ENCODE data around the gene ITM2C. TPM values are rescaled to one million over a fixed set of nuclear protein-coding genes. Genes with fewer than 3 reads are reported as not detected.

Gene ITM2C
- total RNA-seq, 1 donor from 2014 or later, result 136 TPM

DNA sequence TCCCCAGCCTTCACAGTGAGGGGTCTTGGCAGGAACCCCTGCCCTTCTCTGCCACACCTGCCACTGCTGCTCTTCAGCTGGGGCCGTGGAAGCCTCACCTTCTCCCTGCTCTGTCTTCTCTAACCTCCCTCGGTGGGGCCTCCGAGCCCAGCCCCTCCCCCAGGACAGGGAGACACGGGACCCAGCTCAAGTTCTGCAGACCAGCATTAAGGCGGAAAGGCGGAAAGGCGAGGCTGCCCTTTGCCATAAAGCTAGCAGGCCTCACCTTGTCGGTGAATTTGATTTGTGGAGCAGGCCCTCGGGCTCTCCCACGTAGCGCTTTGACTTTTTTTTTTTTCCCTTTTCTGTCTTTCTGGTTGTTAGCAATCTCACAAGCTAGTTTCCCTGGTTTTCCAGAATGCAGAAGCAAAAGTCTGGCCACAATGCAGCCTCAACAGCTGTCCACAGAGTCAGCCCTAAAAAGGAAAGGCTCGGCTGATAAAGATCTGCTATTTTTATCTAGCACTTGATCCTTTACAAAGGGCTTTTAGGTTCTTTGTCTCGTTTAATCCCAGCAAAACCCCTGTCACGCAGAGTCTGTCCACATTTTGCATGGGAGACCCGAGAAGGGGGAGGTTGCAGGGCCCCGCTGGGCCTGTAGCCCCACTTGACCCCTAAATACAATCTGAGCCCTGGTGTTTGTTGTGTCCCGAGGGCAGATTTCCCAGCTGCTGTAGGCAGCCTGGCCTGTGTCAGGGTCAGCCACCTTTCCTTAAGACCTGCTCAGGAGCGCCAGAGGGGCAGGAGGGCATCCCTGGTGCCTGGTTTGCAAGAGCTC is 6.0 kb downstream of the ITM2C start:
- no peak for DNase-seq (ENCODE audit: low spot score)
- no peak for ATAC-seq
- intact Hi-C loops (cut with DNase I), result no loop called here

DNA sequence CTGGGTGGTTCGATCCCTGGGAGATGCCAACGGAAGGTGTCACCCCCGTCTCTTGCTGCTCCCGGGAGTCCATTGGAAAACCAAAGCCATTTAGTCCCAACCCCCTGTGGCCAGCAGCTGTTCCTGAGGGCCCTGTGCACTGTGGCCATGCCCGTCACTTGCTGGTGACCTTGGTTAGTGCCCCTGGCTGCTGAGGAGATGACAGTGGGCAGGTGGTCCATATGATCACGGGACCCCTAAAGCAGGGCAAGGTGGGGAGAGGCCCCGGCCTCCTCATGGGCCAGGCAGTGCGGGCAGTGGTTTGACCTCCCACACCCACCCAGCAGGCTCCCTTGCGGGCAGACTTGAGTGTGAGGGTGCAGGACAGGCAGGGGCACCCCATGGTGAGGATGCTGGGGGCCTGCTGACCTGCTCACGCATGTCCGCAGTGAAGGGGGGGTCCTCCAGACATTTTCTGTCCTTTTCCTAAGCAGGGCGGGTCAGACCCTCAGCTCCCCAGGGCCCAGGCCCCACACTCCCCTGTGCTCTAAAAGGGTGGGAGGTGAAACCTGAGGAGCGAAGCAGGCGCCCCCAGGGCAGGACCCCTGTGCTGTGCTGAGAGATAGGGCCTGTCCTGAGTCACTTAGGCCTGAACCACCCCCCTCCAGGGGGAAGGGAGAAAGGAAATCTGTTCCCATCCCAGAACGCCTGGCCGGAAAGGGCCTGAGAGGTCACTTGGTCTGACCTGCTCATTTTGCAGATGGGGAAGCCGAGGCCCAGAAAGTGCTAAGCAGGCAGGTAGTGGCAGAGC is 6.8 kb downstream of the ITM2C start:
- DNase-seq (ENCODE audit: low spot score), result no peak
- intact Hi-C loops (cut with DNase I), result no loop called here

GRCh38 chr2:230872151-230872967 is 7.6 kb downstream of the ITM2C start:
- no peak for DNase-seq (ENCODE audit: low spot score)
- no peak for ATAC-seq
- intact Hi-C loops (cut with DNase I), result no loop called here

More for the DNA sequence above, 6.8 kb downstream of the ITM2C start:
- ATAC-seq, result no peak

DNA sequence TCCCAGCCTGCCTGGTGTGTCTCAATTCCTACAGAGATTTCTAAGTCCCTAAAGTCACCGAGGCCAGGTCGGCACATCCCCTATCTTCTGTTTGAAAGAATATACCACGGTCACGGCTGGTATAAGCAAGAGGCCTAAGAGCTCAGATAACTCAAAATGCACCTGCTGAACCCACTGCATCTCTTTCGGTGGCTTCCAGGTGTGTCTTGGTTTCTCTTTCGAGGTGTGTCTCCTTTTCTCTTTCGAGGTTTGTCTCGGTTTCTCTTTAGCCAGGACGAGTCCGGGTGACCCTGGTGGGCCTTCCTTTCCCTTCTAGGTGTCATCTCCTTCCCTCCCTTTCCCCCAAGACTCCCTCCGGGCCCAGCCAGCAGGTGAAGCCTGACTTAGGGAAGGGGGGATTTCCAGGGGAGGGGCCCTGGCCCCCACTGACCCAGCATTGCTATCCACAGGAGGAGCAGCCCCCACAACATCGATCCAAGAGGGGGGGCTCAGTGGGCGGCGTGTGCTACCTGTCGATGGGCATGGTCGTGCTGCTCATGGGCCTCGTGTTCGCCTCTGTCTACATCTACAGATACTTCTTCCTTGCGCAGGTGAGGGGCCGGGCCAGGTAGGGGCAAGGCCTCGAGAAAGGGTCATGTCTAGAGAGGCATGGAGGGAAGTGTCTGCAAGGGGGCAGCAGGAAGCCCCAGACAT is 8.4 kb downstream of the ITM2C start:
- intact Hi-C loops (cut with DNase I), result no loop called here
- no peak for ATAC-seq
- DNase-seq (ENCODE audit: low spot score), result no peak

DNA sequence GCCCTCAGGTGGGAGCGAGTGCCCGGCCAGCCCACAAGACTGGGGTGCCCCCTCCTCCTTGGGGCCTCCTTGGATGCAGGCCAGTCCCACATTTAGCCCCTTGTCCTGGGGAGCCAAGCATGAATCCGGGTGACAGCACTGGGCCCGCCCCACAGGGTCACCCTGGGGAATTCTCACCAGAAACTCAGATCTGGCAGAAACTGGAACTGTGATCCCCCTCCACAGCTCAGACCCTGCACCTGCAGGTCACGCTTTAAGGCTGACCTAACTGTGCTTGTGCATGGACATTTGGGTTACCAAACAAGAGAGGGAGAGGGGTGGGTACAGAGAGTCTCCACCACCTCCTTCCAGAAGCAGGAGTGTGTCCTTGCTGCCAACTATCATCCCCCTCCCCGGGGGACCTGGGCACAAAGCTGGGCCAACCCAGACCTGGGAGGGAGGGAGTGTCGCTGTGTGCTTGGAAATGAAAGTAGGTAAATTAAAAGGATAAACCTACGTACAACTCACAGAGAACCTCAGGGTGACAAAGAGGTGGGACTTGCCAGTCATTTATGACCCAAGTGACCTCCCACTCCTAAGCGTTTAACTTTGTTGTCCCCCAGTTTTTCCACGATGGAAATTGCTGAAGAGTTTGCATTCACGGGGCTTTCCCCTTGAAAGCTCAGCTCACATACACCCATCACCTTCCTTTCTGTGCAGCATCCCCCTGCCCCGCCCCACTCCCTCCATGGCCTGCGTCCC is 9.1 kb downstream of the ITM2C start:
- intact Hi-C loops (cut with DNase I), result no loop called here
- ATAC-seq, result no peak
- DNase-seq (ENCODE audit: low spot score), result no peak

GRCh38 chr2:230874456-230874855 is 9.7 kb downstream of the ITM2C start:
- intact Hi-C loops (cut with DNase I), result no loop called here
- ATAC-seq (no peak), DNase-seq (ENCODE audit: low spot score) (no peak)

- ATAC-seq, result no peak
- no peak for DNase-seq (ENCODE audit: low spot score)
- intact Hi-C loops (cut with DNase I), result no loop called here
Measured at GRCh38 chr2:230874876-230875275, 10.1 kb downstream of the ITM2C start.

DNA sequence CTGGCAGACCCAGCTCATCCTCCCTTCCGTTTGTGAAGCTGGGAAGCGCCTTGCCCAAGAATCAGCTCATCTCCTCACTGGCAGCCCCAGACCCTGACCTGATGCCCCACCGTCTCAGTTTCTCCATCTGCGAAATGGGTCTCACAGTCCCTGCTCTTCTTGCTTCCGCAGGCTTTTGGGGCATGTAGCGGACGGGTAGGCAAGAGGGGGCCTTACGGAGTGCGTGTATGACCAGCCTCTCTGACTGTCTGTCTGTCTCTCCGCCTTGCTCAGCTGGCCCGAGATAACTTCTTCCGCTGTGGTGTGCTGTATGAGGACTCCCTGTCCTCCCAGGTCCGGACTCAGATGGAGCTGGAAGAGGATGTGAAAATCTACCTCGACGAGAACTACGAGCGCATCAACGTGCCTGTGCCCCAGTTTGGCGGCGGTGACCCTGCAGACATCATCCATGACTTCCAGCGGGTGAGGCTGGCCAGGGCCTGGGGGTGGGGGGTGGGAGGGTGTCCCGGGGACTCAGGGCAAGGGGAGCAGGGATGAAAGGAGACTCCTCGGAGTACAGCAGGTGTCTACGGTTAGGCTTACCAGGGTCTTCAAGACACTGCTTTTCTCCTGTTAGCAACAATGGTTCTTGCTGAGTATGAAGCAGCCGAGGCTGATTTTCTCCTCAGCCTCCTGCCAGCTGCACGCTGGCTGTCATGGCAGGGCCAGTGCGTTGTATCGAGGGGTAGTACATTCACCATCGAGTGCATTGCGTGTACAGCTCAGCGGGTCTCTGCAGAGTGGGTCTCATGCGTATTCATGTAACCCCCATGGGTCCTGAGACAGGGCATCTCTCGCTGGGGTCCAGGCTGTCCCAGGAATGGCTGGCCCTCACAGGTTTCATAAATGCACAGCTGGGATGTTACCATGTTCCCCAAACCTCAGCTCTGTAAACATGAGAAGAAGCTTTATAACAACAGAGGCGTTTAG is 10.9 kb downstream of the ITM2C start:
- no peak for ATAC-seq
- DNase-seq (ENCODE audit: low spot score), result peak; percentile 32
- intact Hi-C loops (cut with DNase I), result no loop called here

DNA sequence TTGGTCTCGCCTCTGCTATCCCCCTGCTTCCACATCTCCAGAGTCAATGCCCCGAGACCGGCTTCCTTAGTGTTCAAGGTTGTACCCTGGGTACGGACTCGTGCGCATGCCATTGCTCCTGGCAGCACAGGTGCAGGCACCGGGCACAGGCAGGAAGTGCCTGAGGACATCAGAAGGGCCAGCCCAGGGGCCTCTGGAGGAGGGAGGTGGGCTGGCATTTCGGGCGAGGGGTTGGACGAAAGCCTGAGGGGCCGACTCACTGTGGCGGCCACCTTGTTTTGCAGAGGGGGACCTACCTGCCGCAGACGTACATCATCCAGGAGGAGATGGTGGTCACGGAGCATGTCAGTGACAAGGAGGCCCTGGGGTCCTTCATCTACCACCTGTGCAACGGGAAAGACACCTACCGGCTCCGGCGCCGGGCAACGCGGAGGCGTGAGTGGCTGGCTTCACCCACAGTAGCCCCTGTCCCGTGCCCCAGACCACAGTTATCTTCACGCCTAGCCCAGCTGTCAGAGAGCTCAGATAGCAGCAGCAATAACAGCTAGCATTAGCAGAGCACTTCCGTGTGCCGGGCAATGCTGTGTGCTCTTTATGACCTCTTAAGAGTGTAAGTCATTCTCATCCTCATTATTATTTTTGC is 12.5 kb downstream of the ITM2C start:
- intact Hi-C loops (cut with DNase I), result no loop called here
- ATAC-seq (no peak), DNase-seq (ENCODE audit: low spot score) (peak; percentile 52)

GRCh38 chr2:230877759-230878598 is 13.2 kb downstream of the ITM2C start:
- DNase-seq (ENCODE audit: low spot score), result peak; percentile 55
- ATAC-seq, result peak; percentile 20
- intact Hi-C loops (cut with DNase I), result no loop called here

DNA sequence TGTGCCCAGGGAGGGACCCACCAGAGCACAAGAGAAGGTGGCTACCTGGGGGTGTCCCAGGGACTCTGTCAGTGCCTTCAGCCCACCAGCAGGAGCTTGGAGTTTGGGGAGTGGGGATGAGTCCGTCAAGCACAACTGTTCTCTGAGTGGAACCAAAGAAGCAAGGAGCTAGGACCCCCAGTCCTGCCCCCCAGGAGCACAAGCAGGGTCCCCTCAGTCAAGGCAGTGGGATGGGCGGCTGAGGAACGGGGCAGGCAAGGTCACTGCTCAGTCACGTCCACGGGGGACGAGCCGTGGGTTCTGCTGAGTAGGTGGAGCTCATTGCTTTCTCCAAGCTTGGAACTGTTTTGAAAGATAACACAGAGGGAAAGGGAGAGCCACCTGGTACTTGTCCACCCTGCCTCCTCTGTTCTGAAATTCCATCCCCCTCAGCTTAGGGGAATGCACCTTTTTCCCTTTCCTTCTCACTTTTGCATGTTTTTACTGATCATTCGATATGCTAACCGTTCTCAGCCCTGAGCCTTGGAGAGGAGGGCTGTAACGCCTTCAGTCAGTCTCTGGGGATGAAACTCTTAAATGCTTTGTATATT is 14.0 kb downstream of the ITM2C start:
- DNase-seq (ENCODE audit: low spot score) (peak; percentile 45), ATAC-seq (no peak)

DNA sequence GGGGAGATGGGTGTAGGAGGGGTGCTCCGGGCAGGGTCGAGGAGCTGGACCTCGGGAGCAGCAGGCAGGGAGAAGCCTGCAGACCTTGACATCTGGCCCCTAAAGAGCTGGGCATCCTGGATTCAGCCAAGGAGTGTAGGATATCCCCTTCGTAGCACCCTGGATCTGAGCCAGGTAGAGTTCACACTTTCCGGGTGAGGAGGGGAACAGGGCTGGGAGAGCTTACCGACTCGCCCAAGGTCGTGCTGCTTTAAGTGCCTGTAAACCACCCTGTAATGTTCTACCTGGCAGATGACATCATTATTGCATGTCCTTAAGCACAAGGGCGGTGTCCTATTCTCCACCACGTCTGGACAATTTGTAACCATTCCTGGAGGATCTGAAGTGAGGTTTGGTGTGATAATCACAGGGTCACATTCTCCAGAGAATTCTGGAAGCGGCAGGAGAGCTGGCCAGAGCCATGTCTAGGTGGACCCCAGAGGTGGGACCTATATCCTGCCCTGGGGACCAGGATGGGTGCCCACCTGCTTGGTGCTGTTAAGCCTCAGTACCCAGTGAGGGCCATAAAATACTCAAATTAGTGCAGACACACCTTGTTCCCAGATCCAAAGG is 14.6 kb downstream of the ITM2C start:
- intact Hi-C loops (cut with DNase I), result no loop called here
- ATAC-seq, result no peak
- peak; percentile 30 for DNase-seq (ENCODE audit: low spot score)

More for the DNA sequence above, 14.0 kb downstream of the ITM2C start:
- intact Hi-C loops (cut with DNase I), result no loop called here

- intact Hi-C loops (cut with DNase I), result no loop called here
- DNase-seq (ENCODE audit: low spot score), result peak; percentile 10
- no peak for ATAC-seq
Measured at GRCh38 chr2:230879891-230880290, 15.1 kb downstream of the ITM2C start.

DNA sequence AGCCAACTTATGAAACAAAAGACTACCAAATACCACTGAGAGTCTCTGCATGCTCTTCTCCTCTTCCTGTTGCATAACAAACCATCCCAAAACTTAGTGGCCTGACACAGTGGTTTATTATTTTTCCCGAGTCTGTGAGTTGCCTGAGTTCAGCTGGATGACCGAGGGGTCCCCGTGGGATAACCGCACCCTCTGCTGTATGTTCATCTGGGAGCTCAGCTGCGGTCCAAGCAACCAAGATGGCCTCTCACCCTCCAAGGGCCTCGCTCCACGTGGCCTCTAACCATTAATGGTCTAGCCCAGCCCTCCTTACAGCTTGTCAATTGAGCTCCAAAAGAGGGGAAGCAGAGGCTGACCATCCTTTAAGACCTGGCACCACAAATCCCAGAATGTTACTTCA is 17.1 kb downstream of the ITM2C start:
- intact Hi-C loops (cut with DNase I), result no loop called here
- ATAC-seq (no peak), DNase-seq (ENCODE audit: low spot score) (peak; percentile 37)
